Mesenchymal stem cell (in vitro differentiated cells and primary cell): ENCODE data around the gene CATSPERZ.
A peak's percentile ranks its signal among the peaks of the same experiment; 100 is the strongest.

ENCODE experiments used
- DNase-seq: peaks from one replicate; pipeline ENCODE4 v3.0.0-alpha.2; 2013
- H2AFZ ChIP-seq: one replicate; pipeline ENCODE4 v1.6.1; 2013; ENCODE audit warnings: low read depth, mild to moderate bottlenecking, control low read depth, inconsistent platforms, low read length, moderate library complexity
- H2AK5ac ChIP-seq: 2 replicates; pipeline ENCODE4 v1.6.1; 2013; ENCODE audit warnings: low read length, moderate library complexity, mild to moderate bottlenecking, inconsistent platforms; ENCODE audit not compliant: severe bottlenecking
- H2BK120ac ChIP-seq: one replicate; pipeline ENCODE4 v1.6.1; 2013; ENCODE audit warnings: low read depth, mild to moderate bottlenecking, inconsistent platforms, low read length, moderate library complexity
- H2BK12ac ChIP-seq, 2 experiments: one replicate each; pipeline ENCODE4 v1.6.1; 2013; ENCODE audit warnings: inconsistent platforms in 2 of 2, low read length in 2 of 2, mild to moderate bottlenecking in 2 of 2, moderate library complexity in 2 of 2, control low read depth in 1 of 2
- H2BK15ac ChIP-seq: one replicate; pipeline ENCODE4 v1.6.1; 2013; ENCODE audit warnings: mild to moderate bottlenecking, low read depth, inconsistent platforms; ENCODE audit not compliant: poor library complexity, severe bottlenecking
- H2BK5ac ChIP-seq: 2 replicates; pipeline ENCODE4 v1.6.1; 2013; ENCODE audit warnings: low read depth, mild to moderate bottlenecking, low read length, control low read depth, inconsistent platforms; ENCODE audit not compliant: poor library complexity, severe bottlenecking
- H3K14ac ChIP-seq, 2 experiments: one replicate each; pipeline ENCODE4 v1.6.1; 2013; ENCODE audit warnings: inconsistent platforms in 2 of 2, low read length in 2 of 2, control low read depth in 1 of 2, mild to moderate bottlenecking in 1 of 2, moderate library complexity in 1 of 2
- H3K18ac ChIP-seq, 2 experiments: one replicate each; pipeline ENCODE4 v1.6.1; 2013; ENCODE audit warnings: inconsistent platforms in 2 of 2, low read length in 2 of 2, control low read depth in 1 of 2, low read depth in 1 of 2, mild to moderate bottlenecking in 1 of 2
- H3K23ac ChIP-seq, 2 experiments: one replicate each; pipeline ENCODE4 v1.6.1; 2013; ENCODE audit warnings: inconsistent platforms in 2 of 2, low read length in 2 of 2, mild to moderate bottlenecking in 2 of 2, moderate library complexity in 2 of 2, control low read depth in 1 of 2
- H3K27ac ChIP-seq: 2 replicates; pipeline ENCODE4 v1.5.1; 2013; ENCODE audit warnings: mild to moderate bottlenecking, moderate library complexity, low read length, control low read depth, inconsistent platforms; ENCODE audit not compliant: poor library complexity, severe bottlenecking
- H3K27me3 ChIP-seq, 2 experiments: 2 replicates each; pipeline versions ENCODE4 v1.6.1 to v1.7.0; 2013; ENCODE audit warnings: low read length in 2 of 2, mild to moderate bottlenecking in 2 of 2, moderate library complexity in 2 of 2, control low read depth in 1 of 2, inconsistent platforms in 1 of 2; ENCODE audit not compliant: control insufficient read depth in 1 of 2, insufficient read depth in 1 of 2
- H3K36me3 ChIP-seq, 2 experiments: 2 replicates each; pipeline versions ENCODE4 v1.6.1 to v1.7.0; 2013; ENCODE audit warnings: low read length in 2 of 2, control low read depth in 1 of 2, inconsistent platforms in 1 of 2, low read depth in 1 of 2, mild to moderate bottlenecking in 1 of 2; ENCODE audit not compliant: insufficient read depth in 2 of 2, control insufficient read depth in 1 of 2
- H3K4ac ChIP-seq, 2 experiments: one replicate each; pipeline ENCODE4 v1.6.1; 2013; ENCODE audit warnings: inconsistent platforms in 2 of 2, low read length in 2 of 2, mild to moderate bottlenecking in 2 of 2, moderate library complexity in 2 of 2, control low read depth in 1 of 2, low read depth in 1 of 2
- H3K4me1 ChIP-seq: 2 replicates; pipeline ENCODE4 v1.6.1; 2013; ENCODE audit warnings: low read depth, low read length, control low read depth; ENCODE audit not compliant: control insufficient read depth, insufficient read depth
- H3K4me2 ChIP-seq: 2 replicates; pipeline ENCODE4 v1.6.1; 2013; ENCODE audit warnings: low read length, mild to moderate bottlenecking, inconsistent platforms; ENCODE audit not compliant: poor library complexity, severe bottlenecking
- H3K4me3 ChIP-seq, 2 experiments: 2 replicates each; pipeline versions ENCODE4 v1.5.1 to v1.7.0; 2013; ENCODE audit warnings: low read length in 2 of 2, mild to moderate bottlenecking in 2 of 2, control low read depth in 1 of 2, low read depth in 1 of 2; ENCODE audit not compliant: insufficient read depth in 1 of 2
- H3K79me1 ChIP-seq: replicated peaks from 2 replicates; pipeline ENCODE4 v1.6.1; 2013; ENCODE audit warnings: mild to moderate bottlenecking, control low read depth, low read length, inconsistent platforms; ENCODE audit not compliant: poor library complexity, severe bottlenecking
- H3K9ac ChIP-seq: 2 replicates; pipeline ENCODE4 v1.7.0; 2013; ENCODE audit warnings: mild to moderate bottlenecking, low read length, moderate library complexity
- H3K9me3 ChIP-seq: 2 replicates; pipeline ENCODE4 v1.7.0; 2013; ENCODE audit warnings: mild to moderate bottlenecking, low read length; ENCODE audit not compliant: control insufficient read depth
- H4K8ac ChIP-seq: one replicate; pipeline ENCODE4 v1.6.1; 2013; ENCODE audit warnings: inconsistent platforms, mild to moderate bottlenecking, low read length, moderate library complexity
- H4K91ac ChIP-seq: one replicate; pipeline ENCODE4 v1.6.1; 2013; ENCODE audit warnings: mild to moderate bottlenecking, low read length, inconsistent platforms
- WGBS: methylation state at CpG from one replicate; pipeline ENCODE4 v1.1.7; 2013; ENCODE audit warnings: mixed read lengths; 5-methylcytosine and 5-hydroxymethylcytosine counted together

Gene CATSPERZ

DNA sequence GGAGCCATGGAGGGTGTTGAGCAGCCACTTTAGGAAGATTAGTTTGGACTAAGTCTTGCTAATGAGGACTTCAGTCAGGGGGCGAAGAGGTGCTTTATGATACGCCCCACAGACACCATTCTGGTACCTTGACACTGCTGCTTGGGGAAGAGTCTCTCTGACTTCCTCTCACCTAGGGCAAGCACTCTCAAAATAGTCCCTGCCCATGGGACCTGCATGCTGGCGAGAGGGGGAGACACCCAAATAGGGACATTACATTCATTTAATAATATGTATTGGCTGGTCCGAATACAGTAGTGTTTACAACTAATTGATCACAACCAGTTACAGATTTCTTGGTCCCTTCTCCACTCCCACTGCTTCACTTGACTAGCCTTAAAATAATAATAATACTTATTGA is 4.4 kb upstream of the CATSPERZ start:
- no peak overlapping the region for H2BK12ac ChIP-seq
- H2AFZ ChIP-seq: no peak overlapping the region
- H3K4me1 ChIP-seq: peaks cover 33% of the 10 kb centered on the region
- DNase-seq: no peak
- no peak overlapping the region for H3K4me3 ChIP-seq
- no peak overlapping the region for H4K91ac ChIP-seq
- peaks cover 85 to 91% of the 10 kb centered on the region in 2 experiments for H3K27me3 ChIP-seq
- no peak overlapping the region for H3K18ac ChIP-seq
- H3K36me3 ChIP-seq: peaks cover 0 to 2% of the 10 kb centered on the region in 2 experiments
- H3K9me3 ChIP-seq: no peaks in the 10 kb centered on the region
- H2BK120ac ChIP-seq: no peak overlapping the region
- H2BK5ac ChIP-seq: no peak overlapping the region
- H2BK15ac ChIP-seq: no peak overlapping the region
- WGBS: 61% methylated on average over 2 of the region's 4 CpGs
- peaks cover 1% of the 10 kb centered on the region for H3K79me1 ChIP-seq
- no peak overlapping the region for H2AK5ac ChIP-seq
- H3K4ac ChIP-seq: no peak overlapping the region
- H3K4me2 ChIP-seq: no peak overlapping the region
- H4K8ac ChIP-seq: no peak overlapping the region
- no peak overlapping the region for H3K14ac ChIP-seq
- no peak overlapping the region for H3K9ac ChIP-seq
- no peak overlapping the region for H3K23ac ChIP-seq
- H3K27ac ChIP-seq: no peak overlapping the region

DNA sequence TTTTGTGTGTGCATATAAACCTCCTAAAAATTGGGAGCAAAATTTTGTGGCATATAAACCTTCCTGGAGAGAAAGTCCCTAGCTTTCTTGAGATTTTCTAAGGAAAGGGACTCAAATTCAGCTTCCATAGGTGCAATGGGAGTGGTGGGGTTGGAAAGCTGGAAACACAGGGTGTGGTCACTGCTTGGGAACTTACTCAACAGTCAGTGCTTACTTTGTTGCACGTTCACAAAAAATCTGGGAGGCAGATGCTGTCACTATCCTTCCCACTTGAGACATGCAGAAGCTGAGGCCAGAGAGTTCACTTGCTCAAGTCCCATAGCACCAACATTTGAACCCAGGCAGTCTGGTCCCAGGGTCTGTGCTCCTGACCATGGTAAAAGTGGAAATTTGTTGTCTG is 3.9 kb upstream of the CATSPERZ start:
- Histone ChIP-seq H3K4me2 (no peak overlapping the region), H3K23ac (no peak overlapping the region), H3K36me3 (peaks cover 0 to 1% of the 10 kb centered on the region in 2 experiments), H3K18ac (no peak overlapping the region), H2BK12ac (no peak overlapping the region), H3K9me3 (no peaks in the 10 kb centered on the region), H4K91ac (no peak overlapping the region), H3K4me3 (no peak overlapping the region), H3K14ac (no peak overlapping the region), H3K4ac (no peak overlapping the region), H2BK5ac (no peak overlapping the region), H3K27me3 (peaks cover 82 to 87% of the 10 kb centered on the region in 2 experiments), H3K4me1 (peaks cover 32% of the 10 kb centered on the region), H2AFZ (no peak overlapping the region), H4K8ac (no peak overlapping the region), H3K27ac (no peak overlapping the region), H3K9ac (no peak overlapping the region), H2BK15ac (no peak overlapping the region), H3K79me1 (peaks cover 1% of the 10 kb centered on the region), H2AK5ac (no peak overlapping the region), H2BK120ac (no peak overlapping the region)
- DNase-seq: no peak
- WGBS: 22% methylated on average over 1 of the region's 1 CpG

DNA sequence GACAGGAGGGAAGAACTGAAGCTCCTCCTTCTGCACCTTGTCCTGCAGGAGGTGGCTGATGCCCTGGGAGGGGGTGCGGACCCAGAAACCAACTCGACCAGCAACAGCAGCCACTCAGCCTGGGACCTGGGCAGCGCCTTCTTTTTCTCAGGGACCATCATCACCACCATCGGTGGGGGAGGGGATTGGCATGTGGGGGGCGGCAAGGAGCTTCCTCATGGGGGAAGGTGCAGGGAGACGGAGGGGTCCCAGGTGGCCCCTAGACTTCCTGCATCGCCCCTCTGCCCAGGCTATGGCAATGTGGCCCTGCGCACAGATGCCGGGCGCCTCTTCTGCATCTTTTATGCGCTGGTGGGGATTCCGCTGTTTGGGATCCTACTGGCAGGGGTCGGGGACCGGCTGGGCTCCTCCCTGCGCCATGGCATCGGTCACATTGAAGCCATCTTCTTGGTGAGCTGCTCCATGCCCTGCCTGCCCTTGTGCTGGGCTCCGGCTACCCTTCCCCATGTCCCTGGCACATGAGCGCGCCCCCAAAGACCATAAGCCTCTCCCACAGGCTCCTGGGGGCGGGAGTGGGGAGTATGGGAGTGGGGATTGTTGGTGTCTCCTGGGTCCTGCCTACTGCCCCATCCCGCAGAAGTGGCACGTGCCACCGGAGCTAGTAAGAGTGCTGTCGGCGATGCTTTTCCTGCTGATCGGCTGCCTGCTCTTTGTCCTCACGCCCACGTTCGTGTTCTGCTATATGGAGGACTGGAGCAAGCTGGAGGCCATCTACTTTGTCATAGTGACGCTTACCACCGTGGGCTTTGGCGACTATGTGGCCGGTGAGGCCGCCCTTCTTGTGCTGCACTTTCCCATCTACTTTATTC is 3.1 kb upstream of the CATSPERZ start:
- no peak overlapping the region for H3K4me3 ChIP-seq
- no peaks in the 10 kb centered on the region for H3K9me3 ChIP-seq
- no peak overlapping the region for H3K23ac ChIP-seq

DNA sequence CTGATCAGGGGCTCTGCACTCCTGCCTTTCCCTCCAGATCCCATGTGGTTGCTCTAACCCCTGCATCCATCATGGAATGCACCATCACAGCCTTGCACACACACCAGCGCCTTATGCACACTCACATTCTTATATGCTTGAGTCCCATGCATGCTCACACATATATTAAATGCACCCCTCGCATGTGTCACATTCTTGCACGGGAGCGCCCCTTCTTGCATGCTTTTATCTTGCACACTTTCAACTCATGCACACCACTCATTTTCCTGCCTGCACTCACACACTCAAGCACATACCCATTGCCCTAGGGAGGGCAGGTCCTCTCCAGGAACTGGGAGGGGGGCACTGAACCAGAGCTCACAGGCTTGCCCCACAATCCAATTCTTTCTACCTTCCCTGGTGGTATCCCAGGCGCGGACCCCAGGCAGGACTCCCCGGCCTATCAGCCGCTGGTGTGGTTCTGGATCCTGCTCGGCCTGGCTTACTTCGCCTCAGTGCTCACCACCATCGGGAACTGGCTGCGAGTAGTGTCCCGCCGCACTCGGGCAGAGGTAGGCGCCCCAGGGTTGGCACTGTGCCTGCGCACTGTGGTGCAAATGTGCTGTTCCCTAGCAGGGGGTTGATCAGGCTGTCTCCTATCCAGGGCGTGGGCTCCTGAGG is 2.3 kb upstream of the CATSPERZ start:
- Histone ChIP-seq H2AFZ (no peak overlapping the region), H3K14ac (no peak overlapping the region), H3K9ac (no peak overlapping the region), H2BK12ac (no peak overlapping the region), H3K9me3 (no peaks in the 10 kb centered on the region), H3K4ac (no peak overlapping the region), H2AK5ac (no peak overlapping the region), H3K4me3 (no peak overlapping the region), H3K79me1 (no peaks in the 10 kb centered on the region), H2BK15ac (no peak overlapping the region), H4K91ac (no peak overlapping the region), H3K27me3 (peaks cover 72 to 75% of the 10 kb centered on the region in 2 experiments), H3K23ac (peak overlapping the region in 1 of 2 experiments; percentile 43), H2BK5ac (no peak overlapping the region), H2BK120ac (no peak overlapping the region), H3K4me1 (peaks cover 19% of the 10 kb centered on the region), H3K18ac (no peak overlapping the region), H3K27ac (no peak overlapping the region), H3K36me3 (no peaks in the 10 kb centered on the region), H3K4me2 (no peak overlapping the region), H4K8ac (no peak overlapping the region)
- 55% methylated on average over 18 of the region's 18 CpGs for WGBS
- DNase-seq: no peak

More for the DNA sequence above, 3.1 kb upstream of the CATSPERZ start:
- H4K91ac ChIP-seq: no peak overlapping the region
- H2BK15ac ChIP-seq: no peak overlapping the region
- no peak overlapping the region for H2AK5ac ChIP-seq
- no peak overlapping the region for H2BK12ac ChIP-seq
- 18% methylated on average over 28 of the region's 34 CpGs for WGBS
- H3K4me1 ChIP-seq: peaks cover 24% of the 10 kb centered on the region
- no peak overlapping the region for H3K4ac ChIP-seq
- no peak overlapping the region for H4K8ac ChIP-seq
- no peak overlapping the region for H3K9ac ChIP-seq
- H2BK5ac ChIP-seq: no peak overlapping the region
- no peak overlapping the region for H2BK120ac ChIP-seq
- H3K14ac ChIP-seq: no peak overlapping the region
- no peaks in the 10 kb centered on the region for H3K79me1 ChIP-seq
- H2AFZ ChIP-seq: no peak overlapping the region
- H3K27me3 ChIP-seq: peaks cover 80 to 81% of the 10 kb centered on the region in 2 experiments
- no peaks in the 10 kb centered on the region for H3K36me3 ChIP-seq
- no peak for DNase-seq
- no peak overlapping the region for H3K4me2 ChIP-seq
- no peak overlapping the region for H3K27ac ChIP-seq
- no peak overlapping the region for H3K18ac ChIP-seq
